SH-SY5Y (cell line): ENCODE data around the gene MX2.

Experiments used
- GATA2 ChIP-seq: IDR thresholded peaks from 2 replicates; pipeline ENCODE4 v1.6.1; 2011; ENCODE audit warnings: mild to moderate bottlenecking, low read depth, low read length
- GATA3 ChIP-seq: IDR thresholded peaks from 2 replicates; pipeline ENCODE4 v1.6.1; 2011; ENCODE audit warnings: low read depth, mild to moderate bottlenecking, low read length, moderate library complexity

The MX2 gene

GRCh38 chr21:41426676-41427404, 65.0 kb downstream of the MX2 start:
- TF ChIP-seq GATA2 (no peak), GATA3 (no peak)

- TF ChIP-seq GATA2 (no peak), GATA3 (no peak)
Measured at GRCh38 chr21:41427556-41427955, 65.7 kb downstream of the MX2 start.

GRCh38 chr21:41428311-41428710, 66.5 kb downstream of the MX2 start:
- TF ChIP-seq GATA3: no peak

- no peak for TF ChIP-seq GATA2
- no peak for TF ChIP-seq GATA3
Measured at GRCh38 chr21:41428847-41429246, 67.0 kb downstream of the MX2 start.

- TF ChIP-seq GATA2: no peak
- no peak for TF ChIP-seq GATA3
Measured at GRCh38 chr21:41429305-41429704, 67.5 kb downstream of the MX2 start.

- no peak for TF ChIP-seq GATA3
- no peak for TF ChIP-seq GATA2
Measured at GRCh38 chr21:41429925-41430491, 68.2 kb downstream of the MX2 start.

- TF ChIP-seq GATA2 (no peak), GATA3 (no peak)
Measured at GRCh38 chr21:41431788-41432548, 70.1 kb downstream of the MX2 start.

- TF ChIP-seq GATA3 (no peak), GATA2 (no peak)
Measured at GRCh38 chr21:41432562-41433460, 71.0 kb downstream of the MX2 start.

GRCh38 chr21:41433566-41433965, 71.7 kb downstream of the MX2 start:
- TF ChIP-seq GATA2 (no peak), GATA3 (no peak)

- TF ChIP-seq GATA3 (no peak), GATA2 (no peak)
Measured at GRCh38 chr21:41435706-41436105, 73.9 kb downstream of the MX2 start.

- TF ChIP-seq GATA2: no peak
- no peak for TF ChIP-seq GATA3
Measured at GRCh38 chr21:41437729-41438128, 75.9 kb downstream of the MX2 start.

- no peak for TF ChIP-seq GATA3
- no peak for TF ChIP-seq GATA2
Measured at GRCh38 chr21:41438425-41439113, 76.7 kb downstream of the MX2 start.

GRCh38 chr21:41439248-41439647, 77.4 kb downstream of the MX2 start:
- no peak for TF ChIP-seq GATA2
- no peak for TF ChIP-seq GATA3
